ENCODE measurements around the gene CCDC50. TPM values are rescaled to one million over a fixed set of nuclear protein-coding genes. Genes with fewer than 3 reads are reported as not detected.

CCDC50 gene
- total RNA-seq, 4 donors from 2014 or later: 68.1 to 201 (median 106) TPM

DNA sequence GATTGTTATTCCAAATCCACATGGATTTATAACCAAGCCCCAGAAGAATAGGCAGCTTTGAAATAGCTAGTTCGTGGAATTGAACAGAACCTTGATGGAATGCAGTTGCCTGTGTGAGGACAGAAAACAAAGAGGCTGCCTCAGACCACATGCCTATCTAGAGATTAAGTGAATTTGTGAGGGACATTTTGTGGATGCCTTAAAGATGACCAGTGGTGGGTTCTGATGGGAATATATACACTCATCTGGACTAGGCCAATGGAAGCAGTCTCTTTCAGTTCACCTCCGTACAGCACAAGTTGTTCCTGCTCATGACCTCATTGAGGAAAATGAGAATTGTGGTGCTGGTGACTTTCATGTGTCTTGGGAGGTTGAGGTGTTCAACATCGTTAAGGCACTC is 68.6 kb downstream of the CCDC50 start:
- Histone ChIP-seq H3K4me1 (no peaks in the 10 kb centered on the region), H3K27ac (no peak overlapping the region), H3K9me3 (no peaks in the 10 kb centered on the region), H3K36me3 (peaks cover 0 to 6% (median 0%) of the 10 kb centered on the region in 3 donors), H3K27me3 (no peaks in the 10 kb centered on the region), H3K4me3 (no peak overlapping the region)
- TF ChIP-seq, protein P1, sequence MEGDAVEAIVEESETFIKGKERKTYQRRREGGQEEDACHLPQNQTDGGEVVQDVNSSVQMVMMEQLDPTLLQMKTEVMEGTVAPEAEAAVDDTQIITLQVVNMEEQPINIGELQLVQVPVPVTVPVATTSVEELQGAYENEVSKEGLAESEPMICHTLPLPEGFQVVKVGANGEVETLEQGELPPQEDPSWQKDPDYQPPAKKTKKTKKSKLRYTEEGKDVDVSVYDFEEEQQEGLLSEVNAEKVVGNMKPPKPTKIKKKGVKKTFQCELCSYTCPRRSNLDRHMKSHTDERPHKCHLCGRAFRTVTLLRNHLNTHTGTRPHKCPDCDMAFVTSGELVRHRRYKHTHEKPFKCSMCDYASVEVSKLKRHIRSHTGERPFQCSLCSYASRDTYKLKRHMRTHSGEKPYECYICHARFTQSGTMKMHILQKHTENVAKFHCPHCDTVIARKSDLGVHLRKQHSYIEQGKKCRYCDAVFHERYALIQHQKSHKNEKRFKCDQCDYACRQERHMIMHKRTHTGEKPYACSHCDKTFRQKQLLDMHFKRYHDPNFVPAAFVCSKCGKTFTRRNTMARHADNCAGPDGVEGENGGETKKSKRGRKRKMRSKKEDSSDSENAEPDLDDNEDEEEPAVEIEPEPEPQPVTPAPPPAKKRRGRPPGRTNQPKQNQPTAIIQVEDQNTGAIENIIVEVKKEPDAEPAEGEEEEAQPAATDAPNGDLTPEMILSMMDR (IDR thresholded peaks at IDR 0.05): no peak
- TF ChIP-seq POLR2A (IDR thresholded peaks at IDR 0.05): no peak
- no peak for DNase-seq

DNA sequence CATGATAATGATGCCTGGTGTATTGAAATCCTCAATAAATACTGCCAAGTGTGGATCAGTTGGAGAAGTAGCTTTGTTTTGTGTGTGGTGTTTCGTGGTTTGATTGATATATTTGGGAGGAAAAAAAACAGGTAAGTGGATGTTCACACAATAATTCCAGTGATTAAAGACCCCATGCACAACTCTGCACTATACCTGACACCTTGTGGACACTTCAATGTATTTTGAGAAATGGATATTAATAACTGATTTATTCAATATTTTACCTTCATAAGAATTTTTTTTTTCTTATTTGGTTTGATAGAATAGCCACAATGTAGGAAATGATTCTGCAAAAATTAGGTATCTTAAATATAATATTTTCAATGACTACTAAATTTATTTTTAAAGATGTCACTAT is 69.4 kb downstream of the CCDC50 start:
- no peaks in the 10 kb centered on the region for H3K9me3 ChIP-seq
- H3K4me1 ChIP-seq: no peaks in the 10 kb centered on the region
- H3K27me3 ChIP-seq: no peaks in the 10 kb centered on the region
- H3K4me3 ChIP-seq: no peak overlapping the region
- no peak overlapping the region for H3K27ac ChIP-seq
- DNase-seq: no peak
- TF ChIP-seq, protein P1 (IDR thresholded peaks at IDR 0.05): peak in 1 of 6 experiments; percentile 7
- no peak for TF ChIP-seq POLR2A (IDR thresholded peaks at IDR 0.05)
- H3K36me3 ChIP-seq: peaks cover 0 to 4% (median 0%) of the 10 kb centered on the region in 3 donors

DNA sequence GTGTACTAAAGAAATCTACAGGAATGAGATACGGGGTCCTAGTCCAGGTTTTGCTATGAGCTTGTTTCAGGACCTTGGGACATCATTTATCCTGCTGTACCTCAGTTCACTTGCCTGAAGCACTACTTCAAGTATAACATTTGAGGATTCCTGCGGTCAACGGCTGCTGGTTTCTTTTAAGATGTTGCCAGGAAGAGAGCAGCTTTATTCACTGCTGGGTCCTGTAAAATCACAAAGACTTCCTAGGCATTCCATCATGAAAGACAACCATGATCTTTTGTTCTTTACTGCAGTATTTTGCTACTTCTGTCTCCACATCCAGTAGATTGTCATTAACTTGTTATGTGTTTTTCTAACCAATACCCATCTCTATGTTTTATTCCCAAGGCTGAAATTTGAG is 70.7 kb downstream of the CCDC50 start:
- no peak overlapping the region for H3K4me3 ChIP-seq
- TF ChIP-seq, protein P1 (IDR thresholded peaks at IDR 0.05): no peak
- no peak overlapping the region for H3K27ac ChIP-seq
- no peaks in the 10 kb centered on the region for H3K4me1 ChIP-seq
- H3K9me3 ChIP-seq: no peaks in the 10 kb centered on the region
- peaks cover 0 to 1% (median 0%) of the 10 kb centered on the region in 3 donors for H3K36me3 ChIP-seq
- H3K27me3 ChIP-seq: no peaks in the 10 kb centered on the region
- DNase-seq: no peak

DNA sequence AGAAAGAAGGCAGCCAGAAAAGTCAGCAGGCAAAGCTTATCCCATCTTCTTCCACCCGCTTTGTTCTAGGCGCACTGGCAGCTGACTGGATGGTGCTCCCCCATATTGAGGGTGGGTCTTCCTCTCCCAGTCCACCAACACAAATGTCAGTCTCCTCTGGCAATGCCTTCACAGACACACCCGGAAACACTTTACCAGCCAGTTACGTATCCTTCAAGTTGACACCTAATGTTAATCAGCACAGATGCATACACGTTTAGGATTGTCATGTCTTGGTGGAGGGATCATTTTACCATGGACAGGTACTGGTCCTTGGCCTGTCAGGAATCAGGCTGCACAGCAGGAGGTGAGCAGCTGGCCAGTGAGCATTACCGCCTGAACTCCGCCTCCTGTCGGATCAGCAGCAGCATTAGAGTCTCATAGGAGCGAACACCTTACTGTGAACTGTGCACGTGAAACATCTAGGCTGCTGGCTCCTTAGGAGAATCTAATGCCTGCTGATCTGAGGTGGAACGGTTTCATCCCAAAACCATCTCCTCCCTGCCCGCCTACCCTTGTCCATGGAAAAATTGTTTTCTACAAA is 72.7 kb downstream of the CCDC50 start:
- Histone ChIP-seq H3K27ac (no peak overlapping the region), H3K4me1 (no peaks in the 10 kb centered on the region), H3K36me3 (no peaks in the 10 kb centered on the region), H3K9me3 (no peaks in the 10 kb centered on the region), H3K4me3 (no peak overlapping the region), H3K27me3 (no peaks in the 10 kb centered on the region)
- no peak for DNase-seq
- no peak for TF ChIP-seq POLR2A (IDR thresholded peaks at IDR 0.05)
- TF ChIP-seq, protein P1 (IDR thresholded peaks at IDR 0.05): no peak

DNA sequence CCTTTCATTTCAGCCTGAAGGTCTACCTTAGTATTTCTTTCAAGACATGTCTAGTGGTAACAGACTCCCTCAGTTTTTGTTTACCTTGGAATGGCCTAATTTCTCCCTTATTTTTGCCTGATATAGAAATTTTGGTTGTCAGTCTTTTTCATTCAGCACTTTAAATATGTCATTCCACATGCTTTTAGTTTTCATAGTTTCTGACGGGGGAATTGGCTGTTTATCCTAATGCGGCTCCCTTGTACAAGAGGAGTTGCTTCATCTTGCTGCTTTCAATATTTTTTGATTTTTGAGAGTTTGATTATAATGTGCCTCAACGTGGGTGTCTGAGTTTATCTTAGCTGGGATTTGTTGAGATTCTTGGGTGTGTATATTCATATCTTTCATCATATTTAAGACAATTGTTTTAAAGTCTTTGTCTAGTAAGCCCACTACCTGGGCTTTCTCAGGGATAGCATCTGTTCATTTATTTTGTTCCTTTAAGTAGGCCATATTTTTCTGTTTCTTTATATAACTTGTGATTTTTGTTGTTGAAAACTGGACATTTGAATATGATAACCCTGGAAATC is 80.7 kb downstream of the CCDC50 start:
- Histone ChIP-seq H3K9me3 (no peaks in the 10 kb centered on the region), H3K4me1 (no peaks in the 10 kb centered on the region), H3K27me3 (no peaks in the 10 kb centered on the region), H3K27ac (no peak overlapping the region), H3K36me3 (no peaks in the 10 kb centered on the region), H3K4me3 (no peak overlapping the region)
- no peak for DNase-seq
- no peak for TF ChIP-seq POLR2A (IDR thresholded peaks at IDR 0.05)
- TF ChIP-seq, protein P1 (IDR thresholded peaks at IDR 0.05): no peak
